ENCODE data around the gene OR6Y1.

DNA sequence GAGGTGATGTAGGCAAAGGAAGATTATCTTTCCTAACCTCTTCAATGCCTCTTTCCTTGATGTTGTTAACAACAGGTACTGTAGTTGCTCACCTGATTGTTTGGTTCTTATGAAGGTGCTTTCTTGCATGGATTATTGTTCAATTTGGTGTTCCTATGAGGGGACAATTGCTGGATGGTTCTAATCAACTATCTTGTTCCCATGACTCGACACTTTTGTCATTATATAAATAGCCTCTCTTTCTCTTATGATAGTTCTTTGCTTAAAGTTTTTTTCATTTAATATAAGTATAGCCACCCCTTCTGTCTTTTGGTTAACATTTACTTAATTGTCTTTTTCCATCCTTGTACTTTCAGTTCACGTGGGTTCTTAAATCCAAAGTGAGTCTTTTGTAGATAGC is 46.7 kb downstream of the OR6Y1 start:
- no peak for TF ChIP-seq NR3C1 (IDR thresholded peaks at IDR 0.05)
- TF ChIP-seq, protein P1, sequence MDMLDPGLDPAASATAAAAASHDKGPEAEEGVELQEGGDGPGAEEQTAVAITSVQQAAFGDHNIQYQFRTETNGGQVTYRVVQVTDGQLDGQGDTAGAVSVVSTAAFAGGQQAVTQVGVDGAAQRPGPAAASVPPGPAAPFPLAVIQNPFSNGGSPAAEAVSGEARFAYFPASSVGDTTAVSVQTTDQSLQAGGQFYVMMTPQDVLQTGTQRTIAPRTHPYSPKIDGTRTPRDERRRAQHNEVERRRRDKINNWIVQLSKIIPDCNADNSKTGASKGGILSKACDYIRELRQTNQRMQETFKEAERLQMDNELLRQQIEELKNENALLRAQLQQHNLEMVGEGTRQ (IDR thresholded peaks at IDR 0.05): no peak
- TF ChIP-seq, protein P2, sequence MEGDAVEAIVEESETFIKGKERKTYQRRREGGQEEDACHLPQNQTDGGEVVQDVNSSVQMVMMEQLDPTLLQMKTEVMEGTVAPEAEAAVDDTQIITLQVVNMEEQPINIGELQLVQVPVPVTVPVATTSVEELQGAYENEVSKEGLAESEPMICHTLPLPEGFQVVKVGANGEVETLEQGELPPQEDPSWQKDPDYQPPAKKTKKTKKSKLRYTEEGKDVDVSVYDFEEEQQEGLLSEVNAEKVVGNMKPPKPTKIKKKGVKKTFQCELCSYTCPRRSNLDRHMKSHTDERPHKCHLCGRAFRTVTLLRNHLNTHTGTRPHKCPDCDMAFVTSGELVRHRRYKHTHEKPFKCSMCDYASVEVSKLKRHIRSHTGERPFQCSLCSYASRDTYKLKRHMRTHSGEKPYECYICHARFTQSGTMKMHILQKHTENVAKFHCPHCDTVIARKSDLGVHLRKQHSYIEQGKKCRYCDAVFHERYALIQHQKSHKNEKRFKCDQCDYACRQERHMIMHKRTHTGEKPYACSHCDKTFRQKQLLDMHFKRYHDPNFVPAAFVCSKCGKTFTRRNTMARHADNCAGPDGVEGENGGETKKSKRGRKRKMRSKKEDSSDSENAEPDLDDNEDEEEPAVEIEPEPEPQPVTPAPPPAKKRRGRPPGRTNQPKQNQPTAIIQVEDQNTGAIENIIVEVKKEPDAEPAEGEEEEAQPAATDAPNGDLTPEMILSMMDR (IDR thresholded peaks at IDR 0.05): no peak
- no peak for TF ChIP-seq RNF2 (IDR thresholded peaks at IDR 0.05; ENCODE audit: borderline replicate concordance, low read depth)
- TF ChIP-seq CHD2 (IDR thresholded peaks at IDR 0.05; ENCODE audit: low read length, partially characterized antibody): no peak
- TF ChIP-seq, protein P3, sequence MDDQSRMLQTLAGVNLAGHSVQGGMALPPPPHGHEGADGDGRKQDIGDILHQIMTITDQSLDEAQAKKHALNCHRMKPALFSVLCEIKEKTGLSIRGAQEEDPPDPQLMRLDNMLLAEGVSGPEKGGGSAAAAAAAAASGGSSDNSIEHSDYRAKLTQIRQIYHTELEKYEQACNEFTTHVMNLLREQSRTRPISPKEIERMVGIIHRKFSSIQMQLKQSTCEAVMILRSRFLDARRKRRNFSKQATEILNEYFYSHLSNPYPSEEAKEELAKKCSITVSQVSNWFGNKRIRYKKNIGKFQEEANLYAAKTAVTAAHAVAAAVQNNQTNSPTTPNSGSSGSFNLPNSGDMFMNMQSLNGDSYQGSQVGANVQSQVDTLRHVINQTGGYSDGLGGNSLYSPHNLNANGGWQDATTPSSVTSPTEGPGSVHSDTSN (IDR thresholded peaks at IDR 0.05): no peak
- no peak for TF ChIP-seq EP300 (IDR thresholded peaks at IDR 0.05)
- no peak for TF ChIP-seq POLR2A (IDR thresholded peaks at IDR 0.05; ENCODE audit: low read length)
- TF ChIP-seq SMC3 (IDR thresholded peaks at IDR 0.05): no peak
- no peak for TF ChIP-seq ZNF302 (CRISPR knock-in tag; IDR thresholded peaks at IDR 0.05)
- TF ChIP-seq HOXB5 (CRISPR knock-in tag; IDR thresholded peaks at IDR 0.05): no peak
